Urinary bladder (tissue), 4 donors: ENCODE data around the gene PUM1. TPM values are rescaled to one million over a fixed set of nuclear protein-coding genes. Genes with fewer than 3 reads are reported as not detected.

Source experiments
- DNase-seq: peaks from one replicate; pipeline ENCODE4 v3.0.0-alpha.2; 2015; ENCODE audit errors: extremely low spot score
- H3K27ac ChIP-seq: one replicate; pipeline ENCODE4 v1.5.1; 2013; ENCODE audit warnings: low read depth, mild to moderate bottlenecking, moderate library complexity
- H3K36me3 ChIP-seq: one replicate; pipeline ENCODE4 v1.6.1; 2013; ENCODE audit warnings: mild to moderate bottlenecking, moderate library complexity; ENCODE audit not compliant: insufficient read depth
- H3K4me1 ChIP-seq: one replicate; pipeline ENCODE4 v1.6.1; 2013; ENCODE audit warnings: mild to moderate bottlenecking, moderate library complexity; ENCODE audit not compliant: insufficient read depth
- H3K4me3 ChIP-seq: one replicate; pipeline ENCODE4 v1.5.1; 2013; ENCODE audit warnings: low read depth, low read length
- WGBS: extraction: QIAGEN DNeasy Blood & Tissue Kit; methylation state at CpG from one replicate; pipeline ENCODE4 v1.1.7; 2013; 5-methylcytosine and 5-hydroxymethylcytosine counted together
- polyA plus RNA-seq: library from polyadenylated mRNA; stranded (reverse); fragments of 200-250 nt; gene quantifications from one replicate; pipeline ENCODE4 v1.2.3, GENCODE V29; 2013
- total RNA-seq: library from RNA; depleted of rRNA; stranded (reverse); fragments of >200 nt; gene quantifications from one replicate; pipeline ENCODE4 v1.2.3, GENCODE V29; 2014
- donor health status: healthy with polysubstance abuse.
- donor health status: healthy.

Gene PUM1
- total and polyA plus RNA-seq, 2 donors, result 52.1 to 84.3 TPM

- Histone ChIP-seq H3K4me1 (no peaks in the 10 kb centered on the region), H3K4me3 (no peak overlapping the region), H3K27ac (no peak overlapping the region), H3K36me3 (no peaks in the 10 kb centered on the region)
- peak; percentile 26 for DNase-seq
- 33% methylated on average over 2 of the region's 2 CpGs for WGBS
Observed at GRCh38 chr1:31007462-31007991, 58.0 kb downstream of the PUM1 start.

GRCh38 chr1:31006747-31007146 lies 58.8 kb downstream of the PUM1 start:
- H3K4me3 ChIP-seq, result no peak overlapping the region
- no peak overlapping the region for H3K27ac ChIP-seq
- no peak for DNase-seq
- H3K4me1 ChIP-seq, result peaks cover 1% of the 10 kb centered on the region
- WGBS, result 84% methylated on average over 2 of the region's 2 CpGs
- no peaks in the 10 kb centered on the region for H3K36me3 ChIP-seq

GRCh38 chr1:31005617-31006166 lies 59.8 kb downstream of the PUM1 start:
- Histone ChIP-seq H3K36me3 (no peaks in the 10 kb centered on the region), H3K4me1 (peaks cover 3% of the 10 kb centered on the region), H3K27ac (no peak overlapping the region), H3K4me3 (no peak overlapping the region)
- WGBS, result 73% methylated on average over 6 of the region's 6 CpGs
- no peak for DNase-seq

GRCh38 chr1:31005198-31005597 lies 60.3 kb downstream of the PUM1 start:
- 92% methylated on average over 3 of the region's 3 CpGs for WGBS
- H3K4me3 ChIP-seq, result no peak overlapping the region
- no peaks in the 10 kb centered on the region for H3K36me3 ChIP-seq
- no peak overlapping the region for H3K27ac ChIP-seq
- peaks cover 3% of the 10 kb centered on the region for H3K4me1 ChIP-seq
- DNase-seq, result no peak

- Histone ChIP-seq H3K4me3 (no peak overlapping the region), H3K27ac (no peak overlapping the region), H3K36me3 (no peaks in the 10 kb centered on the region), H3K4me1 (peaks cover 3% of the 10 kb centered on the region)
- DNase-seq, result no peak
Observed at GRCh38 chr1:31004231-31004621, 61.3 kb downstream of the PUM1 start.

- 87% methylated on average over 6 of the region's 6 CpGs for WGBS
Observed at GRCh38 chr1:31003613-31004230, 61.8 kb downstream of the PUM1 start.

GRCh38 chr1:31000301-31000700 lies 65.2 kb downstream of the PUM1 start:
- Histone ChIP-seq H3K4me3 (no peak overlapping the region), H3K36me3 (no peaks in the 10 kb centered on the region), H3K27ac (no peak overlapping the region), H3K4me1 (peaks cover 3% of the 10 kb centered on the region)
- no peak for DNase-seq
- 94% methylated on average over 2 of the region's 2 CpGs for WGBS

More at GRCh38 chr1:31003613-31004230, 61.8 kb downstream of the PUM1 start:
- H3K4me3 ChIP-seq, result no peak overlapping the region
- no peak for DNase-seq
- H3K27ac ChIP-seq, result no peak overlapping the region
- H3K4me1 ChIP-seq, result peaks cover 3% of the 10 kb centered on the region
- H3K36me3 ChIP-seq, result no peaks in the 10 kb centered on the region

GRCh38 chr1:30998887-30999286 lies 66.6 kb downstream of the PUM1 start:
- Histone ChIP-seq H3K27ac (no peak overlapping the region), H3K4me3 (no peak overlapping the region), H3K36me3 (no peaks in the 10 kb centered on the region), H3K4me1 (peaks cover 3% of the 10 kb centered on the region)
- DNase-seq, result no peak
- 97% methylated on average over 1 of the region's 1 CpG for WGBS

- no peak overlapping the region for H3K27ac ChIP-seq
Observed at GRCh38 chr1:30998171-30998570, 67.3 kb downstream of the PUM1 start.

GRCh38 chr1:30997463-30998057 lies 68.0 kb downstream of the PUM1 start:
- Histone ChIP-seq H3K4me3 (no peak overlapping the region), H3K4me1 (peaks cover 4% of the 10 kb centered on the region), H3K27ac (no peak overlapping the region), H3K36me3 (no peaks in the 10 kb centered on the region)
- DNase-seq, result no peak
- WGBS, result 92% methylated on average over 9 of the region's 9 CpGs

More at GRCh38 chr1:30998171-30998570, 67.3 kb downstream of the PUM1 start:
- Histone ChIP-seq H3K4me3 (no peak overlapping the region), H3K4me1 (peaks cover 4% of the 10 kb centered on the region), H3K36me3 (no peaks in the 10 kb centered on the region)
- 89% methylated on average over 5 of the region's 5 CpGs for WGBS
- DNase-seq, result no peak

- peaks cover 2% of the 10 kb centered on the region for H3K4me1 ChIP-seq
- no peaks in the 10 kb centered on the region for H3K36me3 ChIP-seq
- H3K27ac ChIP-seq, result no peak overlapping the region
- H3K4me3 ChIP-seq, result no peak overlapping the region
- WGBS, result 63% methylated on average over 3 of the region's 3 CpGs
- no peak for DNase-seq
Observed at GRCh38 chr1:30995990-30996612, 69.4 kb downstream of the PUM1 start.

GRCh38 chr1:30991862-30992606 lies 73.5 kb downstream of the PUM1 start:
- Histone ChIP-seq H3K36me3 (no peaks in the 10 kb centered on the region), H3K4me3 (no peak overlapping the region), H3K27ac (no peak overlapping the region), H3K4me1 (peaks cover 2% of the 10 kb centered on the region)
- 47% methylated on average over 6 of the region's 6 CpGs for WGBS
- no peak for DNase-seq

GRCh38 chr1:30990591-30990990 lies 74.9 kb downstream of the PUM1 start:
- Histone ChIP-seq H3K4me1 (peaks cover 2% of the 10 kb centered on the region), H3K27ac (no peak overlapping the region), H3K4me3 (no peak overlapping the region), H3K36me3 (no peaks in the 10 kb centered on the region)
- DNase-seq, result no peak
- 54% methylated on average over 3 of the region's 3 CpGs for WGBS
